Testis (tissue), 2 donors: ENCODE data around the gene C2CD3.

Experiments
- POLR2A ChIP-seq: fragments of 450-650 bp; IDR thresholded peaks from one replicate; pipeline ENCODE4 v1.6.1; 2017; ENCODE audit warnings: antibody characterized with exemption, mild to moderate bottlenecking, moderate library complexity
- TF ChIP-seq, protein P1 (sequence below), 3 experiments: fragments of 450-650 bp in 2 of 3; fragments of 200-600 bp in 1 of 3; sonication (generic) in 1 of 3; IDR thresholded peaks; one replicate each; pipeline ENCODE4 v1.5.1; 2016 to 2019; ENCODE audit warnings: antibody characterized with exemption in 3 of 3, mild to moderate bottlenecking in 2 of 3, moderate library complexity in 1 of 3

DNA sequence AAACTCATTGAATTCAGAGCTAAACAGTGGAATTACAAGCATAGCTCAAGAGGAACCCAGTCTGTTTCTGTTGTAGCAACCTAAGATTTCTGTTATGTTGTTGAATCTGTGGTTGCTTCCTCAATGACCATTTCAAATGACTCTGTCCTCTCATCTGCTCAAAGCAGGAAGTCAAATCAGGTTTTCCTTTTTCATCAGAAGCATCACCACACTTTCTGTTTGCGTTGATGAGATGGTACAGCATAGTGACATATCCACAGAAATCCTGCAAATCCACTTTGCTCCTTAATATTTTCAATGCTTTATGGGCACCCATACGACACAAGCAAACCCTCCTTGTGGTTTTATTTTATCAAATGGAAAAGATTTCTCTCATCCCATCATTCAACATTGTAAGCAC lies 175.6 kb downstream of the C2CD3 start:
- no peak for TF ChIP-seq POLR2A
- TF ChIP-seq, protein P1, sequence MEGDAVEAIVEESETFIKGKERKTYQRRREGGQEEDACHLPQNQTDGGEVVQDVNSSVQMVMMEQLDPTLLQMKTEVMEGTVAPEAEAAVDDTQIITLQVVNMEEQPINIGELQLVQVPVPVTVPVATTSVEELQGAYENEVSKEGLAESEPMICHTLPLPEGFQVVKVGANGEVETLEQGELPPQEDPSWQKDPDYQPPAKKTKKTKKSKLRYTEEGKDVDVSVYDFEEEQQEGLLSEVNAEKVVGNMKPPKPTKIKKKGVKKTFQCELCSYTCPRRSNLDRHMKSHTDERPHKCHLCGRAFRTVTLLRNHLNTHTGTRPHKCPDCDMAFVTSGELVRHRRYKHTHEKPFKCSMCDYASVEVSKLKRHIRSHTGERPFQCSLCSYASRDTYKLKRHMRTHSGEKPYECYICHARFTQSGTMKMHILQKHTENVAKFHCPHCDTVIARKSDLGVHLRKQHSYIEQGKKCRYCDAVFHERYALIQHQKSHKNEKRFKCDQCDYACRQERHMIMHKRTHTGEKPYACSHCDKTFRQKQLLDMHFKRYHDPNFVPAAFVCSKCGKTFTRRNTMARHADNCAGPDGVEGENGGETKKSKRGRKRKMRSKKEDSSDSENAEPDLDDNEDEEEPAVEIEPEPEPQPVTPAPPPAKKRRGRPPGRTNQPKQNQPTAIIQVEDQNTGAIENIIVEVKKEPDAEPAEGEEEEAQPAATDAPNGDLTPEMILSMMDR (IDR thresholded peaks at IDR 0.05), result no peak
